Panc1 (cell line): Measurements from ENCODE around the gene AMBRA1.

Source experiments
- POLR2AphosphoS5 ChIP-seq: IDR thresholded peaks from 2 replicates; pipeline ENCODE4 v1.6.1; 2012; ENCODE audit warnings: mild to moderate bottlenecking, low read depth, low read length, moderate library complexity
- SIN3A ChIP-seq: IDR thresholded peaks from 2 replicates; pipeline ENCODE4 v1.6.1; 2012; ENCODE audit warnings: low read depth, mild to moderate bottlenecking, low read length, moderate library complexity, borderline replicate concordance; ENCODE audit not compliant: insufficient read depth
- TCF7L2 ChIP-seq: IDR thresholded peaks from 2 replicates; pipeline ENCODE4 v1.6.1; 2011; ENCODE audit warnings: mild to moderate bottlenecking, low read depth, low read length, inconsistent platforms
- TF ChIP-seq, protein P1 (sequence below): fragments of 450-650 bp; IDR thresholded peaks from 2 replicates; pipeline ENCODE4 v1.5.1; 2017; ENCODE audit warnings: mild to moderate bottlenecking
- TF ChIP-seq, protein P2 (sequence below), 2 experiments: IDR thresholded peaks; 2 replicates each; pipeline ENCODE4 v1.6.1; 2011 to 2012; ENCODE audit warnings: low read depth in 2 of 2, control low read depth in 1 of 2, low read length in 1 of 2, mild to moderate bottlenecking in 1 of 2, moderate library complexity in 1 of 2; ENCODE audit not compliant: insufficient read depth in 1 of 2

DNA sequence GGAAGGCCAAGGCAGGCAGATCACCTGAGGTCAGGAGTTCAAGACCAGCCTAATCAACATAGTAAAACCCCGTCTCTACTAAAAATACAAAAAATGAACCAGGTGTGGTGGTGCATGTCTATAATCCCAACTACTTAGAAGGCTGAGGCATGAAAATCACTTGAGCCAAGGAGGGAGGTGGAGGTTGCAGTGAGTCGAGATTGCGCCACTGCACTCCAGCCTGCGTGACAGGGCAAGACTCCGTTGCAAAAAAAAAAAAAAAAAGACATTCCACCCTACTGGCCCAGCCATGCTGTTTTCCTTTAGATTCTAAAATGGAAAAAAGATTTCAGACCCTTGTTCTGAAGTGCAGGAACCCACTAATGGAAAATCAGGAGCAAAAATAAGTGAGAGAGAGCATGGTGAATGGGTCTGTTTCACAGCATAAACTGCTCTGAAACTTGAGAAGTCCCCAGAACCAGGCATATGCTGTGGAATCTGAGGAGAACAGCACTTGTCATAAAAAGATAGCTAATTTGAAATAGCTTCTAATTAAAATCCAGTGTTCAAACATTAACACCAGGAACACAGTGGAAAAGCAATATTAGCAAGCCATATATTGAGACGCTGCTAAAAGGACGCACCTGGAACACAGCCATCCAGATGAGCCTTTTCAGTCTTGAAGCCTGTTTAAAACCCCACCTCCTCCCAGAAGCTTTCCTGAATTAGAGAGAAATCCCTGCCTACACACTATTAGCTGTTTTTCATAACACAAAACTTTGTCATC, 136.0 kb downstream of the AMBRA1 start:
- TF ChIP-seq, protein P1, sequence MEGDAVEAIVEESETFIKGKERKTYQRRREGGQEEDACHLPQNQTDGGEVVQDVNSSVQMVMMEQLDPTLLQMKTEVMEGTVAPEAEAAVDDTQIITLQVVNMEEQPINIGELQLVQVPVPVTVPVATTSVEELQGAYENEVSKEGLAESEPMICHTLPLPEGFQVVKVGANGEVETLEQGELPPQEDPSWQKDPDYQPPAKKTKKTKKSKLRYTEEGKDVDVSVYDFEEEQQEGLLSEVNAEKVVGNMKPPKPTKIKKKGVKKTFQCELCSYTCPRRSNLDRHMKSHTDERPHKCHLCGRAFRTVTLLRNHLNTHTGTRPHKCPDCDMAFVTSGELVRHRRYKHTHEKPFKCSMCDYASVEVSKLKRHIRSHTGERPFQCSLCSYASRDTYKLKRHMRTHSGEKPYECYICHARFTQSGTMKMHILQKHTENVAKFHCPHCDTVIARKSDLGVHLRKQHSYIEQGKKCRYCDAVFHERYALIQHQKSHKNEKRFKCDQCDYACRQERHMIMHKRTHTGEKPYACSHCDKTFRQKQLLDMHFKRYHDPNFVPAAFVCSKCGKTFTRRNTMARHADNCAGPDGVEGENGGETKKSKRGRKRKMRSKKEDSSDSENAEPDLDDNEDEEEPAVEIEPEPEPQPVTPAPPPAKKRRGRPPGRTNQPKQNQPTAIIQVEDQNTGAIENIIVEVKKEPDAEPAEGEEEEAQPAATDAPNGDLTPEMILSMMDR, result no peak
- no peak for TF ChIP-seq POLR2AphosphoS5
- TF ChIP-seq, protein P2, sequence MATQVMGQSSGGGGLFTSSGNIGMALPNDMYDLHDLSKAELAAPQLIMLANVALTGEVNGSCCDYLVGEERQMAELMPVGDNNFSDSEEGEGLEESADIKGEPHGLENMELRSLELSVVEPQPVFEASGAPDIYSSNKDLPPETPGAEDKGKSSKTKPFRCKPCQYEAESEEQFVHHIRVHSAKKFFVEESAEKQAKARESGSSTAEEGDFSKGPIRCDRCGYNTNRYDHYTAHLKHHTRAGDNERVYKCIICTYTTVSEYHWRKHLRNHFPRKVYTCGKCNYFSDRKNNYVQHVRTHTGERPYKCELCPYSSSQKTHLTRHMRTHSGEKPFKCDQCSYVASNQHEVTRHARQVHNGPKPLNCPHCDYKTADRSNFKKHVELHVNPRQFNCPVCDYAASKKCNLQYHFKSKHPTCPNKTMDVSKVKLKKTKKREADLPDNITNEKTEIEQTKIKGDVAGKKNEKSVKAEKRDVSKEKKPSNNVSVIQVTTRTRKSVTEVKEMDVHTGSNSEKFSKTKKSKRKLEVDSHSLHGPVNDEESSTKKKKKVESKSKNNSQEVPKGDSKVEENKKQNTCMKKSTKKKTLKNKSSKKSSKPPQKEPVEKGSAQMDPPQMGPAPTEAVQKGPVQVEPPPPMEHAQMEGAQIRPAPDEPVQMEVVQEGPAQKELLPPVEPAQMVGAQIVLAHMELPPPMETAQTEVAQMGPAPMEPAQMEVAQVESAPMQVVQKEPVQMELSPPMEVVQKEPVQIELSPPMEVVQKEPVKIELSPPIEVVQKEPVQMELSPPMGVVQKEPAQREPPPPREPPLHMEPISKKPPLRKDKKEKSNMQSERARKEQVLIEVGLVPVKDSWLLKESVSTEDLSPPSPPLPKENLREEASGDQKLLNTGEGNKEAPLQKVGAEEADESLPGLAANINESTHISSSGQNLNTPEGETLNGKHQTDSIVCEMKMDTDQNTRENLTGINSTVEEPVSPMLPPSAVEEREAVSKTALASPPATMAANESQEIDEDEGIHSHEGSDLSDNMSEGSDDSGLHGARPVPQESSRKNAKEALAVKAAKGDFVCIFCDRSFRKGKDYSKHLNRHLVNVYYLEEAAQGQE (IDR thresholded peaks at IDR 0.05; ENCODE audit: insufficient read depth in 1 of 2, low read depth in 2 of 2, low read length in 1 of 2), result no peak
- TF ChIP-seq TCF7L2, result no peak
- TF ChIP-seq SIN3A, result no peak
